Glutamatergic neuron (in vitro differentiated cells): ENCODE data around the gene NR3C2. TPM values are rescaled to one million over a fixed set of nuclear protein-coding genes. Genes with fewer than 3 reads are reported as not detected.

Experiments used
- DNase-seq: peaks from one replicate; pipeline ENCODE4 v3.0.0; 2022
- H3K27ac Mint-ChIP-seq: one replicate; pipeline ENCODE4 v1.8.0; 2020; ENCODE audit warnings: mild to moderate bottlenecking, mixed read lengths, inconsistent platforms; ENCODE audit not compliant: unreplicated experiment
- H3K27me3 Mint-ChIP-seq: one replicate; pipeline ENCODE4 v1.8.0; 2020; ENCODE audit warnings: mild to moderate bottlenecking, moderate library complexity, mixed read lengths, inconsistent platforms; ENCODE audit not compliant: unreplicated experiment
- H3K36me3 Mint-ChIP-seq: one replicate; pipeline ENCODE4 v1.8.0; 2020; ENCODE audit warnings: mild to moderate bottlenecking, mixed read lengths, inconsistent platforms; ENCODE audit not compliant: unreplicated experiment
- H3K4me1 Mint-ChIP-seq: one replicate; pipeline ENCODE4 v1.8.0; 2020; ENCODE audit warnings: mild to moderate bottlenecking, low read depth, mixed read lengths, inconsistent platforms; ENCODE audit not compliant: unreplicated experiment
- H3K4me3 Mint-ChIP-seq: one replicate; pipeline ENCODE4 v1.8.0; 2020; ENCODE audit warnings: mild to moderate bottlenecking, mixed read lengths, inconsistent platforms; ENCODE audit not compliant: unreplicated experiment
- H3K9me3 Mint-ChIP-seq: one replicate; pipeline ENCODE4 v1.8.0; 2020; ENCODE audit warnings: mild to moderate bottlenecking, moderate library complexity, mixed read lengths, inconsistent platforms; ENCODE audit not compliant: unreplicated experiment
- CTCF ChIP-seq: fragments of 200-600 bp; sonication (generic); IDR thresholded peaks from one replicate; pipeline ENCODE4 v1.5.0; 2021; ENCODE audit not compliant: partially characterized antibody, unreplicated experiment
- total RNA-seq: library from RNA; stranded (reverse); fragmentation: NEBNext Ultra II Directional; extraction: Animal tissue kit (Norgen Biotek cat#: 25700); gene quantifications from one replicate; pipeline ENCODE4 v1.2.1, GENCODE V29; 2021; ENCODE audit not compliant: unreplicated experiment

Gene NR3C2
- total RNA-seq, 1 donor from 2014 or later, result 0.29 TPM

GRCh38 chr4:148454835-148455234, 12.6 kb upstream of the NR3C2 start:
- Mint-ChIP-seq H3K27me3 (no peaks in the 10 kb centered on the region), H3K36me3 (no peaks in the 10 kb centered on the region), H3K4me1 (no peaks in the 10 kb centered on the region), H3K9me3 (no peaks in the 10 kb centered on the region), H3K4me3 (no peak overlapping the region), H3K27ac (no peak overlapping the region)
- DNase-seq, result no peak
- TF ChIP-seq CTCF, result no peak

GRCh38 chr4:148453833-148454232, 11.6 kb upstream of the NR3C2 start:
- no peak for DNase-seq
- Mint-ChIP-seq H3K4me1 (no peaks in the 10 kb centered on the region), H3K27ac (no peak overlapping the region), H3K9me3 (no peaks in the 10 kb centered on the region), H3K27me3 (no peaks in the 10 kb centered on the region), H3K36me3 (no peaks in the 10 kb centered on the region), H3K4me3 (no peak overlapping the region)
- no peak for TF ChIP-seq CTCF

GRCh38 chr4:148452970-148453369, 10.8 kb upstream of the NR3C2 start:
- Mint-ChIP-seq H3K4me1 (no peaks in the 10 kb centered on the region), H3K36me3 (no peaks in the 10 kb centered on the region), H3K4me3 (no peak overlapping the region), H3K9me3 (no peaks in the 10 kb centered on the region), H3K27ac (no peak overlapping the region), H3K27me3 (no peaks in the 10 kb centered on the region)
- DNase-seq, result no peak
- TF ChIP-seq CTCF, result no peak

- peaks cover 2% of the 10 kb centered on the region for H3K4me1 Mint-ChIP-seq
- H3K27ac Mint-ChIP-seq, result no peak overlapping the region
- DNase-seq, result no peak
- peaks cover 6% of the 10 kb centered on the region for H3K27me3 Mint-ChIP-seq
- TF ChIP-seq CTCF, result no peak
- no peaks in the 10 kb centered on the region for H3K36me3 Mint-ChIP-seq
- H3K4me3 Mint-ChIP-seq, result no peak overlapping the region
- H3K9me3 Mint-ChIP-seq, result no peaks in the 10 kb centered on the region
Measured at GRCh38 chr4:148449921-148450320, 7.7 kb upstream of the NR3C2 start.

- no peak overlapping the region for H3K4me3 Mint-ChIP-seq
- peaks cover 9% of the 10 kb centered on the region for H3K27me3 Mint-ChIP-seq
- peaks cover 2% of the 10 kb centered on the region for H3K9me3 Mint-ChIP-seq
- no peaks in the 10 kb centered on the region for H3K36me3 Mint-ChIP-seq
- H3K4me1 Mint-ChIP-seq, result peaks cover 3% of the 10 kb centered on the region
- no peak for DNase-seq
- no peak overlapping the region for H3K27ac Mint-ChIP-seq
- TF ChIP-seq CTCF, result no peak
Measured at GRCh38 chr4:148448141-148448540, 5.9 kb upstream of the NR3C2 start.
